Body of pancreas (tissue), 4 donors: ENCODE measurements around the gene PRRG4. TPM values are rescaled to one million over a fixed set of nuclear protein-coding genes. Genes with fewer than 3 reads are reported as not detected.

Source experiments
- ATAC-seq: fragments of 150-250 bp; one replicate; pipeline ENCODE4 v1.9.1; 2016
- DNase-seq, 4 donors: peaks; one replicate each; pipeline ENCODE4 v3.0.0-alpha.2; 2019
- H3K27ac ChIP-seq, 4 donors: fragments of 200-600 bp; sonication (generic); 1 replicate in 3 of 4; 2 replicates in 1 of 4; pipeline versions ENCODE4 v1.5.1 to v1.6.1; 2016 to 2019; ENCODE audit warnings: mild to moderate bottlenecking in 1 of 4, mixed read lengths in 1 of 4, moderate library complexity in 1 of 4
- H3K27me3 ChIP-seq, 2 donors: fragments of 200-600 bp; sonication (generic); one replicate each; pipeline ENCODE4 v1.6.0; 2016; ENCODE audit warnings: mild to moderate bottlenecking in 1 of 2
- H3K36me3 ChIP-seq, 2 donors: fragments of 200-600 bp; sonication (generic); replicated peaks in 1 of 2; 2 replicates each; pipeline ENCODE4 v1.5.1; 2016; ENCODE audit warnings: low read depth in 2 of 2; ENCODE audit not compliant: insufficient read depth in 1 of 2
- H3K4me1 ChIP-seq: fragments of 200-600 bp; sonication (generic); one replicate; pipeline ENCODE4 v1.6.0; 2016
- H3K4me3 ChIP-seq, 2 donors: fragments of 200-600 bp; sonication (generic); 1 replicate in 1 of 2; 2 replicates in 1 of 2; pipeline ENCODE4 v1.5.1; 2016 to 2019
- H3K9me3 ChIP-seq, 3 donors: fragments of 200-600 bp; sonication (generic); 1 replicate in 2 of 3; 2 replicates in 1 of 3; pipeline ENCODE4 v1.5.1; 2016
- POLR2A ChIP-seq, 3 donors: fragments of 450-650 bp; IDR thresholded peaks; one replicate each; pipeline ENCODE4 v1.6.1; 2016; ENCODE audit warnings: antibody characterized with exemption in 3 of 3, mild to moderate bottlenecking in 2 of 3
- WGBS, 2 donors: methylation state at CpG; one replicate each; pipeline ENCODE4 v1.1.5; 2017; 5-methylcytosine and 5-hydroxymethylcytosine counted together
- intact Hi-C: fragments of 100-400 bp; cut with DNase I; formaldehyde crosslinking; loops from one replicate; pipeline ENCODE4 v1.15.1; 2023
- total RNA-seq, 2 donors: library from RNA; depleted of rRNA; stranded (reverse); fragments of >200 nt; gene quantifications; one replicate each; pipeline ENCODE4 v1.1.0, GENCODE V29; 2016
- TF ChIP-seq, protein P1 (sequence below), 7 experiments: fragments of 450-650 bp in 4 of 7; fragments of 200-600 bp in 3 of 7; sonication (generic) in 3 of 7; IDR thresholded peaks; one replicate each; pipeline ENCODE4 v1.5.1; 2016 to 2019; ENCODE audit warnings: antibody characterized with exemption in 7 of 7

PRRG4 gene
- total RNA-seq, 2 donors from 2014 or later, result 2.3 to 5.7 TPM

DNA sequence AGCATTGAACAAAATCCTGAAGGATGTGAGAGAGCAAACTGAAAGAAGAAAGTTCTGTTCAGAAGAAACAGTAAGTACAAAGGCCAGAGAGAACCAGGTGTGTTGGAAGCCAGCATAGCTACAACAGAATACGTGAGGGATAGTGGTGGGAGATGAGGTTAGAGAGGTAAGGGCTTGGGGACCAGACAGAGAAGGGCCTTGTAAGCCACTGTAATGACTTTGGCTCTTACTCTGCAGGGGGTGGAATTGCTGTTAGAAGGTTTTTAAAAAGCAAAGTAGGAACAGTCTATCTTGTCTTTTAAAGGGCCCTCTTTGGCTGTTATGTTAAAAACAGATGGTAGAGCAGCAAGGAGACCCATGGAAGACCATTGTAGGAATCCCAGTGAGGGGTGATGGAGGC is 4.2 kb downstream of the PRRG4 start:
- Histone ChIP-seq H3K36me3 (no peaks in the 10 kb centered on the region), H3K27me3 (no peaks in the 10 kb centered on the region), H3K9me3 (no peaks in the 10 kb centered on the region), H3K4me3 (no peak overlapping the region), H3K27ac (no peak overlapping the region), H3K4me1 (peaks cover 3% of the 10 kb centered on the region)
- TF ChIP-seq, protein P1, sequence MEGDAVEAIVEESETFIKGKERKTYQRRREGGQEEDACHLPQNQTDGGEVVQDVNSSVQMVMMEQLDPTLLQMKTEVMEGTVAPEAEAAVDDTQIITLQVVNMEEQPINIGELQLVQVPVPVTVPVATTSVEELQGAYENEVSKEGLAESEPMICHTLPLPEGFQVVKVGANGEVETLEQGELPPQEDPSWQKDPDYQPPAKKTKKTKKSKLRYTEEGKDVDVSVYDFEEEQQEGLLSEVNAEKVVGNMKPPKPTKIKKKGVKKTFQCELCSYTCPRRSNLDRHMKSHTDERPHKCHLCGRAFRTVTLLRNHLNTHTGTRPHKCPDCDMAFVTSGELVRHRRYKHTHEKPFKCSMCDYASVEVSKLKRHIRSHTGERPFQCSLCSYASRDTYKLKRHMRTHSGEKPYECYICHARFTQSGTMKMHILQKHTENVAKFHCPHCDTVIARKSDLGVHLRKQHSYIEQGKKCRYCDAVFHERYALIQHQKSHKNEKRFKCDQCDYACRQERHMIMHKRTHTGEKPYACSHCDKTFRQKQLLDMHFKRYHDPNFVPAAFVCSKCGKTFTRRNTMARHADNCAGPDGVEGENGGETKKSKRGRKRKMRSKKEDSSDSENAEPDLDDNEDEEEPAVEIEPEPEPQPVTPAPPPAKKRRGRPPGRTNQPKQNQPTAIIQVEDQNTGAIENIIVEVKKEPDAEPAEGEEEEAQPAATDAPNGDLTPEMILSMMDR (IDR thresholded peaks at IDR 0.05), result no peak
- TF ChIP-seq POLR2A (IDR thresholded peaks at IDR 0.05), result no peak
- ATAC-seq (no peak), DNase-seq (no peak)
- 86 to 97% methylated on average over 1 of the region's 1 CpG for WGBS, 2 donors
- intact Hi-C loops, result no loop called here

DNA sequence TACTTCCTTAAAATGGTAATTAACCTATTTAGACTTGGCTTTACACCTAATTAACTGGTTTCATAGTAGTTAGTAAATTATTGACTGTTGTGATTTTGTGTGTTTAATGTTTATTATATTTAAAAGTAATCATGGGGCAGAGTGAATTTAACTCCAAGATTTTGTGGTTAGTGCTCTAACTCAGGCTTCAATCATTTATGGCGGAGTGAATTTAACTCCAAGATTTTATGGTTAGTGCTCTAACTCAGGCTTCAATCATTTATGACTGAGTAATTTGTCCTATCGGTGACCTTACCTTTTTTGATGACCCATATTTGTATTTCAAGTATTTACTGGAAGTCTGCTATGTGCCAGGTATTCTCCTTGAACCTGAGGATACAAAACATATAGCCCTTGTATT is 7.2 kb downstream of the PRRG4 start:
- no peak for ATAC-seq
- Histone ChIP-seq H3K4me1 (no peaks in the 10 kb centered on the region), H3K9me3 (no peaks in the 10 kb centered on the region), H3K27me3 (no peaks in the 10 kb centered on the region), H3K27ac (no peak overlapping the region), H3K36me3 (no peaks in the 10 kb centered on the region), H3K4me3 (no peak overlapping the region)
- WGBS, 2 donors, result 74 to 81% methylated on average over 2 of the region's 2 CpGs
- no peak for DNase-seq
- TF ChIP-seq POLR2A (IDR thresholded peaks at IDR 0.05), result no peak
- TF ChIP-seq, protein P1 (IDR thresholded peaks at IDR 0.05), result no peak
- intact Hi-C loops, result no loop called here

DNA sequence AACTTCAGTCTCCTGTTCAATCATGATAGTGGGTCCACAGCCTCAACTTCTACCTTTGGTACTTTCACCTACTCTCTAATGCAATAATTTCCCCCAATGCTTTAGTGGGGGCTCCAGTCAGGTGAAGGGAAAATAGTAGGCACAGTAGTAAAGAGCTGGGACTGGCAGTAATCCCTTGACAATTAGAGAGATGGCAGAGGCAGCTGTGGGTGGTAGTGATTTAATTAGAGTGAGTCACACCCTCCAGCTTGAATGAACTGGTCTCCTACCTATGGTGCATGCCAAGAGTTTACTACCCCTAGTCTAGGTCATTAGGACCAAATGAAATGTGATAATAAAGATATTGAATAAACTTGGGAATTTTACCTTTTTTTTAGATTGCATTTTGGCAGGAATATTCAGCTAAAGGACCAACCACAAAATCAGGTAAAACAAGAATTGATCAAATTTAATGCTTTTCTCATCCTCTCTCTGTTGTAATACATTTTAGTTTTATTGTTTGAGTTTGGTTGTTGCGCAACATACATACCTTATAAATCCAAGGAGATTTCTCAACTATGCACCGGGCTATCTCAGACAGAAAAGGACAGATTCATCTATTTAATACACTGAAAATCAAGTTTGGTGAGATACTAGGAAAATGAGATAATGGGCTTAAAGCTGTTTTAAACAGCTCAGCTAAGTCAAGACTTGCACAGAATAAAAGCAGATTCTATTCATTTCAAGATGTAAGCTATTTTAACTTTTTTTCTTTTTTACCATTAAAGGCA is 9.0 kb downstream of the PRRG4 start:
- Histone ChIP-seq H3K27me3 (no peaks in the 10 kb centered on the region), H3K4me1 (no peaks in the 10 kb centered on the region), H3K27ac (no peak overlapping the region), H3K4me3 (no peak overlapping the region), H3K36me3 (no peaks in the 10 kb centered on the region), H3K9me3 (no peaks in the 10 kb centered on the region)
- DNase-seq (no peak), ATAC-seq (no peak)
- TF ChIP-seq, protein P1 (IDR thresholded peaks at IDR 0.05), result no peak
- TF ChIP-seq POLR2A (IDR thresholded peaks at IDR 0.05), result no peak
- intact Hi-C loops, result no loop called here
- 76% methylated on average over 2 of the region's 2 CpGs for WGBS, 2 donors

DNA sequence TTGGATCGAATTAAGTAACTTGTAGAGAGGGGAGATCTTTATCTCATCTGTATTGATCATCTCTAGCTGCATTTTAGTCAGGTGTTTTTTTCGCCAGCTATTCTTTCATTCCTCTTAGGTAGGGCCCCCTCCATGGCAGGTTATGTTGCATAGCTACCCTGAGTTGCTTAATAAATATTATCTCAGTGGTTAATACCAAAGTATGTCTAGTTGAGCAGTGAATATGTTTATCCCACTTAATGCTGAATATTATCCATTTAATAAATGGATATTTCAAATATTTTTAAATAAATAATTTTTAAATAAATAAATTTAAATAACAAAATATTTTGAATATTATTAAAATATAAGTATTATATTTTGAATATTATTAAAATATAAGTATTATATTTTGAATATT is 9.6 kb downstream of the PRRG4 start:
- no peaks in the 10 kb centered on the region for H3K4me1 ChIP-seq
- H3K4me3 ChIP-seq, result no peak overlapping the region
- intact Hi-C loops, result no loop called here
- WGBS, 2 donors, result 77 to 90% methylated on average over 2 of the region's 2 CpGs
- no peak for DNase-seq
- ATAC-seq, result no peak
- H3K9me3 ChIP-seq, result no peaks in the 10 kb centered on the region
- H3K36me3 ChIP-seq, result peaks cover 0 to 2% of the 10 kb centered on the region in 2 donors
- H3K27ac ChIP-seq, result no peak overlapping the region
- TF ChIP-seq POLR2A (IDR thresholded peaks at IDR 0.05), result no peak
- TF ChIP-seq, protein P1 (IDR thresholded peaks at IDR 0.05), result no peak
- no peaks in the 10 kb centered on the region for H3K27me3 ChIP-seq

DNA sequence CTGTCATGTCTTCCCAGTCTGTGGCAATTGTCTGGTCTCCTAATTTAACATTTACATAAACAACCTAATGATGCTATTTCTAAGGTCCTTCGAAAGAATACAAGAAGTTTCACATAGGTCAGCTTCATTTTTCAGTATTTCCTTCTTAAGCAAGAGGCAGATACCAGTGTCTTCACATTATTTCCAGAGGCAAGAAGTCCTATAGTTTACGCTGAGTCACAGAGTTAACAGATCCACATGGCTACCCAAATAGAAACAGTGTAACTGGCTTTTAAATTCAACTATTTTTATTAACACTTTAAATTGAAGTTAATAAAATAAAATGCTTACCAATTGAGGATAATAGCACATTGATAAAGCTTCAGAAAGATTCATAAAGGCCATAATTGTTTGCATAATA is 10.9 kb downstream of the PRRG4 start:
- WGBS, 2 donors, result 87 to 92% methylated on average over 2 of the region's 2 CpGs
- TF ChIP-seq, protein P1 (IDR thresholded peaks at IDR 0.05), result no peak
- TF ChIP-seq POLR2A (IDR thresholded peaks at IDR 0.05), result no peak
- Histone ChIP-seq H3K9me3 (no peaks in the 10 kb centered on the region), H3K4me3 (no peak overlapping the region), H3K4me1 (no peaks in the 10 kb centered on the region), H3K27ac (no peak overlapping the region), H3K27me3 (no peaks in the 10 kb centered on the region), H3K36me3 (peaks cover 0 to 2% of the 10 kb centered on the region in 2 donors)
- intact Hi-C loops, result no loop called here
- ATAC-seq (no peak), DNase-seq (no peak)
